Kidney (tissue), 14 donors: ENCODE results near the gene ARHGAP35. TPM values are rescaled to one million over a fixed set of nuclear protein-coding genes. Genes with fewer than 3 reads are reported as not detected.

Experiments
- DNase-seq, 5 donors: peaks; one replicate each; pipeline ENCODE4 v3.0.0-alpha.2; 2013 to 2020
- FAIRE-seq: peaks from 2 replicates; lab custom pipeline; 2012; peaks lifted over from hg19 to GRCh38; lab: Jason Lieb, UNC
- H3K27ac ChIP-seq, 2 donors: one replicate each; pipeline ENCODE4 v1.7.0; 2013; ENCODE audit warnings: low read depth in 2 of 2, low read length in 2 of 2, inconsistent platforms in 1 of 2
- H3K27me3 ChIP-seq: one replicate; pipeline ENCODE4 v1.7.1; 2013; ENCODE audit warnings: low read length, inconsistent platforms; ENCODE audit not compliant: control insufficient read depth, insufficient read depth
- H3K36me3 ChIP-seq, 3 donors: one replicate each; pipeline versions ENCODE4 v1.7.0 to v1.7.1; 2013; ENCODE audit warnings: low read length in 3 of 3, control low read depth in 1 of 3, inconsistent platforms in 1 of 3; ENCODE audit not compliant: insufficient read depth in 3 of 3, control insufficient read depth in 2 of 3
- H3K4me1 ChIP-seq, 3 donors: one replicate each; pipeline versions ENCODE4 v1.7.0 to v1.7.1; 2013; ENCODE audit warnings: low read length in 3 of 3, inconsistent platforms in 1 of 3, low read depth in 1 of 3; ENCODE audit not compliant: control insufficient read depth in 2 of 3, insufficient read depth in 2 of 3
- H3K4me3 ChIP-seq, 3 donors: one replicate each; pipeline versions ENCODE4 v1.7.0 to v1.8.1; 2013; ENCODE audit warnings: low read length in 3 of 3, control low read depth in 1 of 3, inconsistent platforms in 1 of 3
- H3K9ac ChIP-seq, 3 donors: one replicate each; pipeline versions ENCODE4 v1.7.0 to v1.7.1; 2013; ENCODE audit warnings: low read length in 3 of 3, control low read depth in 1 of 3, inconsistent platforms in 1 of 3
- H3K9me3 ChIP-seq, 3 donors: one replicate each; pipeline versions ENCODE4 v1.7.0 to v1.7.1; 2013; ENCODE audit warnings: low read length in 3 of 3, control low read depth in 1 of 3, inconsistent platforms in 1 of 3; ENCODE audit not compliant: control insufficient read depth in 2 of 3, insufficient read depth in 1 of 3
- intact Hi-C: fragments of 100-400 bp; cut with DNase I; formaldehyde crosslinking; loops from one replicate; pipeline ENCODE4 v1.11.1; 2022
- polyA plus RNA-seq: library from polyadenylated mRNA; stranded (reverse); fragments of 350-450 nt; fragmentation: Illumina TruSeq; extraction: RNeasy Lipid Tissue Mini Kit (QIAGEN cat#74804); gene quantifications from one replicate; pipeline ENCODE4 v1.2.3, GENCODE V29; 2014; ENCODE audit warnings: low read depth, low replicate concordance; ENCODE audit not compliant: insufficient read depth
- total RNA-seq: library from RNA; stranded (reverse); fragmentation: NEBNext Ultra II Directional; extraction: Animal tissue kit (Norgen Biotek cat#: 25700); gene quantifications from one replicate; pipeline ENCODE4 v1.2.1, GENCODE V29; 2021
- TF ChIP-seq, protein P1 (sequence below): IDR thresholded peaks from 3 replicates; pipeline ENCODE4 v1.5.1; 2012; ENCODE audit warnings: mild to moderate bottlenecking, moderate library complexity, borderline replicate concordance; ENCODE audit not compliant: insufficient read depth; ENCODE audit errors: extremely low read depth
- donor health status: control.
- donor health status: control.
- donor health status: control.
- donor health status: control.
- donor health status: control.
- donor health status: DM: yes; HTN: yes; CAD: no.
- donor health status: Normal renal cell carcinoma (clear cell type).

Gene ARHGAP35
- total and polyA plus RNA-seq, 2 donors from 2014 or later: 14.0 to 53.6 TPM

- intact Hi-C loops: no loop called here
- no peaks in the 10 kb centered on the region for H3K9me3 ChIP-seq
- no peak overlapping the region for H3K27ac ChIP-seq
- H3K4me3 ChIP-seq: no peak overlapping the region
- no peak for FAIRE-seq
- H3K27me3 ChIP-seq: no peaks in the 10 kb centered on the region
- H3K36me3 ChIP-seq: no peaks in the 10 kb centered on the region
- peaks cover 0 to 22% (median 10%) of the 10 kb centered on the region in 3 donors for H3K4me1 ChIP-seq
- H3K9ac ChIP-seq: no peak overlapping the region
- DNase-seq: no peak
- TF ChIP-seq, protein P1, sequence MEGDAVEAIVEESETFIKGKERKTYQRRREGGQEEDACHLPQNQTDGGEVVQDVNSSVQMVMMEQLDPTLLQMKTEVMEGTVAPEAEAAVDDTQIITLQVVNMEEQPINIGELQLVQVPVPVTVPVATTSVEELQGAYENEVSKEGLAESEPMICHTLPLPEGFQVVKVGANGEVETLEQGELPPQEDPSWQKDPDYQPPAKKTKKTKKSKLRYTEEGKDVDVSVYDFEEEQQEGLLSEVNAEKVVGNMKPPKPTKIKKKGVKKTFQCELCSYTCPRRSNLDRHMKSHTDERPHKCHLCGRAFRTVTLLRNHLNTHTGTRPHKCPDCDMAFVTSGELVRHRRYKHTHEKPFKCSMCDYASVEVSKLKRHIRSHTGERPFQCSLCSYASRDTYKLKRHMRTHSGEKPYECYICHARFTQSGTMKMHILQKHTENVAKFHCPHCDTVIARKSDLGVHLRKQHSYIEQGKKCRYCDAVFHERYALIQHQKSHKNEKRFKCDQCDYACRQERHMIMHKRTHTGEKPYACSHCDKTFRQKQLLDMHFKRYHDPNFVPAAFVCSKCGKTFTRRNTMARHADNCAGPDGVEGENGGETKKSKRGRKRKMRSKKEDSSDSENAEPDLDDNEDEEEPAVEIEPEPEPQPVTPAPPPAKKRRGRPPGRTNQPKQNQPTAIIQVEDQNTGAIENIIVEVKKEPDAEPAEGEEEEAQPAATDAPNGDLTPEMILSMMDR: no peak
Measured at GRCh38 chr19:46885411-46885810, 24.6 kb downstream of the ARHGAP35 start.

- DNase-seq (no peak), FAIRE-seq (no peak)
- no peak overlapping the region for H3K4me3 ChIP-seq
- intact Hi-C loops: no loop called here
- H3K27ac ChIP-seq: no peak overlapping the region
- H3K9ac ChIP-seq: no peak overlapping the region
- TF ChIP-seq, protein P1: no peak
- H3K9me3 ChIP-seq: no peaks in the 10 kb centered on the region
- no peaks in the 10 kb centered on the region for H3K27me3 ChIP-seq
- peaks cover 0 to 22% (median 14%) of the 10 kb centered on the region in 3 donors for H3K4me1 ChIP-seq
- no peaks in the 10 kb centered on the region for H3K36me3 ChIP-seq
Measured at GRCh38 chr19:46886546-46887239, 25.9 kb downstream of the ARHGAP35 start.

GRCh38 chr19:46887240-46887782 is 26.5 kb downstream of the ARHGAP35 start:
- DNase-seq: no peak
- no peak for FAIRE-seq
- Histone ChIP-seq H3K9ac (no peak overlapping the region), H3K4me3 (no peak overlapping the region), H3K27ac (no peak overlapping the region), H3K4me1 (peaks cover 0 to 20% (median 12%) of the 10 kb centered on the region in 3 donors), H3K27me3 (no peaks in the 10 kb centered on the region), H3K9me3 (no peaks in the 10 kb centered on the region), H3K36me3 (no peaks in the 10 kb centered on the region)
- TF ChIP-seq, protein P1: no peak
- intact Hi-C loops: no loop called here
